ENCODE measurements around the gene PRAMEF5. TPM values are rescaled to one million over a fixed set of nuclear protein-coding genes. Genes with fewer than 3 reads are reported as not detected.

The PRAMEF5 gene
- not detected for total RNA-seq

GRCh38 chr1:13253898-13254297, at the start of gene PRAMEF5:
PRAMEF5 (plus strand) TSS chr1:13254198; CDS start chr1:13259269, 5,071 bp downstream.

GRCh38 chr1:13225675-13226204, 28.3 kb upstream of the PRAMEF5 start, which contains the start of gene PRAMEF18:
PRAMEF18 (minus strand) TSS chr1:13226154; CDS start chr1:13226106, 48 bp downstream.

GRCh38 chr1:13285037-13285436, 31.0 kb downstream of the PRAMEF5 start, which contains the start of gene PRAMEF8:
PRAMEF8 (minus strand) TSS chr1:13285137; CDS start chr1:13284091, 1,046 bp downstream.

GRCh38 chr1:13303239-13303638, 49.2 kb downstream of the PRAMEF5 start, which contains the start of gene PRAMEF33:
PRAMEF33 (plus strand) TSS chr1:13303539; CDS start chr1:13305955, 2,416 bp downstream.

Small RNA genes within 50 kb of the gene (small RNA-seq; reads per million reads assigned to genes)
- gene RNU6-771P = not detected

Other genes with a start within 250 kb of the PRAMEF5 start
- gene PRAMEF27, start 197.6 kb upstream of the PRAMEF5 start, total RNA-seq = not detected
- not detected for gene HNRNPCL3, start 193.4 kb upstream of the PRAMEF5 start, total RNA-seq
- not detected for gene PRAMEF25, start 183.4 kb upstream of the PRAMEF5 start, total RNA-seq
- gene HNRNPCL2, start 137.3 kb upstream of the PRAMEF5 start, total RNA-seq = not detected
- not detected for gene PRAMEF26, start 98.2 kb upstream of the PRAMEF5 start, total RNA-seq
- not detected for gene HNRNPCL4, start 88.6 kb upstream of the PRAMEF5 start, total RNA-seq
- not detected for gene PRAMEF9, start 82.3 kb upstream of the PRAMEF5 start, total RNA-seq
- not detected for gene PRAMEF13, start 52.8 kb upstream of the PRAMEF5 start, total RNA-seq
- gene PRAMEF18, start 28.0 kb upstream of the PRAMEF5 start, total RNA-seq = not detected
- gene PRAMEF8, start 30.9 kb downstream of the PRAMEF5 start, total RNA-seq = not detected
- not detected for gene PRAMEF33, start 49.3 kb downstream of the PRAMEF5 start, total RNA-seq
- not detected for gene PRAMEF15, start 61.4 kb downstream of the PRAMEF5 start, total RNA-seq
- not detected for gene PRAMEF14, start 92.9 kb downstream of the PRAMEF5 start, total RNA-seq
- gene PRAMEF19, start 117.7 kb downstream of the PRAMEF5 start, total RNA-seq = not detected
- not detected for gene PRAMEF17, start 135.4 kb downstream of the PRAMEF5 start, total RNA-seq
- not detected for gene PRAMEF20, start 156.3 kb downstream of the PRAMEF5 start, total RNA-seq

Measured in diencephalon (tissue), 1 donor.